H1 (cell line): ENCODE results near the gene HNRNPAB.

Experiments
- EGR1 ChIP-seq: IDR thresholded peaks from 2 replicates; pipeline ENCODE4 v1.6.1; 2011; ENCODE audit warnings: low read depth, low read length, borderline replicate concordance
- EZH2 ChIP-seq: fragments of 200-600 bp; sonication (generic); IDR thresholded peaks from 2 replicates; pipeline ENCODE4 v1.7.1; 2012; ENCODE audit warnings: low read depth, mild to moderate bottlenecking, moderate library complexity, low read length, inconsistent platforms; ENCODE audit not compliant: severe bottlenecking
- FOSL1 ChIP-seq: IDR thresholded peaks from 2 replicates; pipeline ENCODE4 v1.6.1; 2011; ENCODE audit warnings: mild to moderate bottlenecking, low read depth, low read length, moderate library complexity; ENCODE audit not compliant: insufficient read depth
- POLR2A ChIP-seq, 2 experiments: IDR thresholded peaks; 1 replicate in 1 of 2; 2 replicates in 1 of 2; pipeline ENCODE4 v1.6.1; 2011; ENCODE audit warnings: low read depth in 2 of 2, low read length in 2 of 2, mild to moderate bottlenecking in 2 of 2; ENCODE audit errors: control extremely low read depth in 1 of 2
- POLR2AphosphoS5 ChIP-seq: IDR thresholded peaks from 2 replicates; pipeline ENCODE4 v1.6.1; 2011; ENCODE audit warnings: low read depth, low read length
- TAF7 ChIP-seq: optimal IDR thresholded peaks from 2 replicates; pipeline ENCODE3; 2011; ENCODE audit warnings: low read depth, mild to moderate bottlenecking, inconsistent platforms, low read length, moderate library complexity, borderline replicate concordance
- TF ChIP-seq, protein P1 (sequence below), 3 experiments: IDR thresholded peaks; 1 replicate in 2 of 3; 2 replicates in 1 of 3; pipeline versions ENCODE4 v1.5.1 to v1.6.1; 2011; ENCODE audit warnings: low read length in 3 of 3, mild to moderate bottlenecking in 3 of 3, inconsistent platforms in 2 of 3, low read depth in 1 of 3, moderate library complexity in 1 of 3; ENCODE audit not compliant: insufficient read depth in 1 of 3; ENCODE audit errors: control extremely low read depth in 1 of 3
- TF ChIP-seq, protein P2 (sequence below): IDR thresholded peaks from 2 replicates; pipeline ENCODE4 v1.6.1; 2012; ENCODE audit warnings: inconsistent platforms

DNA sequence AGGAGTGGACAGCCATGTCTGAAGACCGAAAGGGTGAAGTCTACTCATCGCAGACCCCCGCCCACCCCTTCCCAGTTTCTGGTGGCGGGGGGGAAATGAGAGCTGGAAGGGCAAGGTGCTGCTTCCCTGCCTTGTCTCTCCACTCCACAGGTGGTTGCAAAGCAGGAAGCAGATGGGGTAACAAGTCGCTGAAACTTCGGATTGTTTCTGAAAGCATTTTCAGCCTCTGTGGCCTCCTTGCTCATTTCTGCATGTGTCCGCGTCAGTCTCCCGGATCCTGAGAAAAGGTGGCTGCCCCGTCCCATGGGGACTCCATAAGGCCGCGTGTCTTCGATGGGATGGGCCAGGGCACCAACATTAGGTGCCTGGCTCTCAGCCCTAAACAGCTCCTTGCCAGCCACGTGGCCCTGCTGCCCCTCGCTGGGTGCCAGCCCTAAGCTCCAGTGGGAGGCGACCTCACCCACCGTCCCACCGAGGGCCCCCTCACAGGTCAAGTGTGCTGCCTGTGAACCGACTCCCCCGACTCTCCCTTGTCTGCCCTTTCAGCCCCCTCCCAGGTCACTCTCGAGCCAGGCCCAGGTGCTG is 27.3 kb downstream of the HNRNPAB start:
- no peak for TF ChIP-seq FOSL1
- TF ChIP-seq, protein P1, sequence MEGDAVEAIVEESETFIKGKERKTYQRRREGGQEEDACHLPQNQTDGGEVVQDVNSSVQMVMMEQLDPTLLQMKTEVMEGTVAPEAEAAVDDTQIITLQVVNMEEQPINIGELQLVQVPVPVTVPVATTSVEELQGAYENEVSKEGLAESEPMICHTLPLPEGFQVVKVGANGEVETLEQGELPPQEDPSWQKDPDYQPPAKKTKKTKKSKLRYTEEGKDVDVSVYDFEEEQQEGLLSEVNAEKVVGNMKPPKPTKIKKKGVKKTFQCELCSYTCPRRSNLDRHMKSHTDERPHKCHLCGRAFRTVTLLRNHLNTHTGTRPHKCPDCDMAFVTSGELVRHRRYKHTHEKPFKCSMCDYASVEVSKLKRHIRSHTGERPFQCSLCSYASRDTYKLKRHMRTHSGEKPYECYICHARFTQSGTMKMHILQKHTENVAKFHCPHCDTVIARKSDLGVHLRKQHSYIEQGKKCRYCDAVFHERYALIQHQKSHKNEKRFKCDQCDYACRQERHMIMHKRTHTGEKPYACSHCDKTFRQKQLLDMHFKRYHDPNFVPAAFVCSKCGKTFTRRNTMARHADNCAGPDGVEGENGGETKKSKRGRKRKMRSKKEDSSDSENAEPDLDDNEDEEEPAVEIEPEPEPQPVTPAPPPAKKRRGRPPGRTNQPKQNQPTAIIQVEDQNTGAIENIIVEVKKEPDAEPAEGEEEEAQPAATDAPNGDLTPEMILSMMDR (IDR thresholded peaks at IDR 0.05; ENCODE audit: control extremely low read depth in 1 of 3, insufficient read depth in 1 of 3, low read depth in 1 of 3, low read length in 3 of 3), result no peak
- TF ChIP-seq POLR2A (IDR thresholded peaks at IDR 0.05; ENCODE audit: control extremely low read depth in 1 of 2, low read depth in 2 of 2, low read length in 2 of 2), result no peak
- TF ChIP-seq TAF7, result no peak
- no peak for TF ChIP-seq POLR2AphosphoS5
- no peak for TF ChIP-seq EGR1
- TF ChIP-seq, protein P2, sequence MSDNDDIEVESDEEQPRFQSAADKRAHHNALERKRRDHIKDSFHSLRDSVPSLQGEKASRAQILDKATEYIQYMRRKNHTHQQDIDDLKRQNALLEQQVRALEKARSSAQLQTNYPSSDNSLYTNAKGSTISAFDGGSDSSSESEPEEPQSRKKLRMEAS, result peak; percentile 56
- no peak for TF ChIP-seq EZH2
